Neuronal stem cell (in vitro differentiated cells): ENCODE measurements around the gene ACOT11.
A peak's percentile ranks its signal among the peaks of the same experiment; 100 is the strongest.

Source experiments
- DNase-seq: peaks from one replicate; pipeline ENCODE4 v3.0.0-alpha.2; 2013; ENCODE audit warnings: low spot score
- H2AFZ ChIP-seq: one replicate; pipeline ENCODE4 v1.6.1; 2013; ENCODE audit warnings: mild to moderate bottlenecking, low read length, inconsistent platforms
- H2AK5ac ChIP-seq: 2 replicates; pipeline ENCODE4 v1.6.1; 2013; ENCODE audit warnings: low read depth, mild to moderate bottlenecking, inconsistent platforms, low read length, moderate library complexity, mixed read lengths
- H2BK120ac ChIP-seq: 2 replicates; pipeline ENCODE4 v1.6.1; 2013; ENCODE audit warnings: low read depth, mild to moderate bottlenecking, inconsistent platforms, low read length, moderate library complexity, mixed read lengths
- H2BK12ac ChIP-seq: one replicate; pipeline ENCODE4 v1.6.1; 2013; ENCODE audit warnings: low read length, inconsistent platforms
- H2BK15ac ChIP-seq: 2 replicates; pipeline ENCODE4 v1.6.1; 2013; ENCODE audit warnings: mild to moderate bottlenecking, low read length, inconsistent platforms, mixed read lengths
- H2BK5ac ChIP-seq: one replicate; pipeline ENCODE4 v1.6.1; 2013; ENCODE audit warnings: inconsistent platforms, mild to moderate bottlenecking, low read length, moderate library complexity
- H3K14ac ChIP-seq: one replicate; pipeline ENCODE4 v1.6.1; 2013; ENCODE audit warnings: low read length, inconsistent platforms
- H3K18ac ChIP-seq: 2 replicates; pipeline ENCODE4 v1.6.1; 2013; ENCODE audit warnings: low read length, inconsistent platforms
- H3K23ac ChIP-seq: 2 replicates; pipeline ENCODE4 v1.6.1; 2013; ENCODE audit warnings: low read depth, mild to moderate bottlenecking, mixed read lengths, low read length, inconsistent platforms; ENCODE audit not compliant: poor library complexity
- H3K27ac ChIP-seq: replicated peaks from 3 replicates; pipeline ENCODE4 v1.5.1; 2013; ENCODE audit warnings: low read length, inconsistent platforms
- H3K27me3 ChIP-seq, 3 experiments: 2 replicates each; pipeline ENCODE4 v1.6.1; 2013; ENCODE audit warnings: low read length in 3 of 3, mild to moderate bottlenecking in 2 of 3, inconsistent platforms in 1 of 3, low read depth in 1 of 3, mixed read lengths in 1 of 3, moderate library complexity in 1 of 3; ENCODE audit not compliant: control insufficient read depth in 3 of 3, insufficient read depth in 3 of 3
- H3K36me3 ChIP-seq, 2 donors: replicated peaks in 1 of 2; 2 replicates each; pipeline ENCODE4 v1.6.1; 2013; ENCODE audit warnings: low read length in 2 of 2; ENCODE audit not compliant: control insufficient read depth in 2 of 2, insufficient read depth in 2 of 2
- H3K4ac ChIP-seq: 2 replicates; pipeline ENCODE4 v1.6.1; 2013; ENCODE audit warnings: inconsistent platforms, mild to moderate bottlenecking, low read length, moderate library complexity
- H3K4me1 ChIP-seq, 2 donors: 1 replicate in 1 of 2; 2 replicates in 1 of 2; pipeline ENCODE4 v1.6.1; 2013; ENCODE audit warnings: low read length in 2 of 2, low read depth in 1 of 2; ENCODE audit not compliant: control insufficient read depth in 2 of 2, insufficient read depth in 1 of 2
- H3K4me2 ChIP-seq: one replicate; pipeline ENCODE4 v1.6.1; 2013; ENCODE audit warnings: mild to moderate bottlenecking, low read length, inconsistent platforms; ENCODE audit not compliant: insufficient read depth, poor library complexity, severe bottlenecking
- H3K4me3 ChIP-seq, 2 donors: 2 replicates each; pipeline ENCODE4 v1.5.1; 2013; ENCODE audit warnings: low read length in 2 of 2, mild to moderate bottlenecking in 2 of 2, inconsistent platforms in 1 of 2, moderate library complexity in 1 of 2
- H3K79me1 ChIP-seq: one replicate; pipeline ENCODE4 v1.6.1; 2013; ENCODE audit warnings: low read depth, mild to moderate bottlenecking, inconsistent platforms, low read length, moderate library complexity
- H3K9ac ChIP-seq: one replicate; pipeline ENCODE4 v1.6.1; 2013; ENCODE audit warnings: mild to moderate bottlenecking, low read depth, low read length, inconsistent platforms; ENCODE audit not compliant: poor library complexity
- H3K9me3 ChIP-seq, 2 donors: replicated peaks in 1 of 2; 2 replicates each; pipeline versions ENCODE3 to v1.6.1; 2013; ENCODE audit warnings: low read length in 2 of 2, mild to moderate bottlenecking in 2 of 2, inconsistent platforms in 1 of 2, low read depth in 1 of 2, mixed read lengths in 1 of 2, moderate library complexity in 1 of 2; ENCODE audit not compliant: control insufficient read depth in 2 of 2, insufficient read depth in 1 of 2
- H4K8ac ChIP-seq: one replicate; pipeline ENCODE4 v1.6.1; 2013; ENCODE audit warnings: low read depth, mild to moderate bottlenecking, inconsistent platforms, low read length, moderate library complexity
- H4K91ac ChIP-seq: one replicate; pipeline ENCODE4 v1.6.1; 2013; ENCODE audit warnings: low read length, low read depth, mild to moderate bottlenecking, inconsistent platforms; ENCODE audit not compliant: poor library complexity
- WGBS, 2 donors: extraction: QIAGEN DNeasy Blood & Tissue Kit; methylation state at CpG; one replicate each; pipeline ENCODE4 v1.1.7; 2013; ENCODE audit warnings: missing lambda C conversion rate in 2 of 2, mixed read lengths in 1 of 2; ENCODE audit not compliant: insufficient read length in 2 of 2, insufficient replicate concordance in 1 of 2; ENCODE audit errors: extremely low coverage in 2 of 2; 5-methylcytosine and 5-hydroxymethylcytosine counted together

ACOT11 gene

GRCh38 chr1:54545916-54546635, 2.0 kb upstream of the ACOT11 start:
- Histone ChIP-seq H3K27ac (no peak overlapping the region), H2BK15ac (no peak overlapping the region), H3K4me3 (no peak overlapping the region), H4K8ac (no peak overlapping the region), H4K91ac (no peak overlapping the region), H3K14ac (no peak overlapping the region), H2AFZ (no peak overlapping the region), H2AK5ac (peak overlapping the region; percentile 2), H3K4me2 (no peak overlapping the region), H3K9ac (no peak overlapping the region), H3K18ac (no peak overlapping the region), H3K4me1 (peaks cover 12 to 27% of the 10 kb centered on the region in 2 donors), H3K9me3 (no peaks in the 10 kb centered on the region), H2BK5ac (no peak overlapping the region), H3K23ac (no peak overlapping the region), H3K4ac (no peak overlapping the region), H3K36me3 (no peaks in the 10 kb centered on the region), H3K27me3 (peaks cover 0 to 45% (median 0%) of the 10 kb centered on the region in 3 experiments), H2BK120ac (no peak overlapping the region), H2BK12ac (no peak overlapping the region), H3K79me1 (no peaks in the 10 kb centered on the region)
- WGBS, 2 donors = no CpG with 5 or more reads among the region's 11 CpGs
- DNase-seq = no peak

DNA sequence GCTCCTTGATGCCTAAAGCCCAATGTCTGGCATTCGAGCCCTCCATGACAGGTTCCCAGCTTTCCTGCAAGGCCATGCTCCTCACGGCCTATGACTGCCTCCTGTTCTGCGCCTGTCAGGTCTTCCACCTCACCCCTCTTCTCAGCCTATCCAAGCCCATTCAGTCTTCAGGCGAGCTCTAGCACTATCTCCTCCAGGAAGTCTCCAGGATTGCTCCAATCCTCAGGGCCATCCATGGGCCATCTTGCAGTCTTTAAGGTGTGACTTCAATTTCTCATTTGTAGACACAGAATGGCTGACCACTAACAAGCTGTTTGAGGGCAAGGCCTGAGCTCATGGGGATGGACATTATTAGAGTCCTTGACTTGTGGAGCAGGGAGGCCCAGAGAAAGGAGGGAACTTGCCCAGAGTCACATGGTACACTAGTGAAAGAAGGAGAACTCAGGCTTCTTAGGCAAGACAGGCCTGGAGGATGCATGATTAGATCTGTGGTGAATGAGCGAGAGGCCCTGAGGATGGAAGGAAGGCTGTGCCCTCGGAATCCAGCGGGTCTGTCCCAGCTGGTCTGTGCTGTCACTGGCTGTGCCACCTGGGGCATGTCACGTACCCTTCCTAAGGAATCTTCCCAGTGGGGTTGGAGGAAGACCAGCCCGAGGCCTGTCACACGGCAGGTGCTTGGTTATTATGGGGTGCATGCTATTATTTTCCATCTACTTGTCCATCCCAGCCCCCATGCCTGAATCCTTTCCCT, 1.2 kb upstream of the ACOT11 start:
- H3K27ac ChIP-seq = no peak overlapping the region

GRCh38 chr1:54548389-54549044, 489 bp downstream of the ACOT11 start:
- no peak overlapping the region for H3K23ac ChIP-seq
- no peak overlapping the region for H2AFZ ChIP-seq
- H3K4me3 ChIP-seq = no peak overlapping the region
- no peak overlapping the region for H3K18ac ChIP-seq
- H2BK15ac ChIP-seq = no peak overlapping the region
- H3K4me2 ChIP-seq = no peak overlapping the region
- no peak overlapping the region for H3K14ac ChIP-seq
- no peak overlapping the region for H2AK5ac ChIP-seq
- H3K27me3 ChIP-seq = peaks cover 0 to 28% (median 0%) of the 10 kb centered on the region in 3 experiments
- H3K4me1 ChIP-seq = peaks cover 0 to 16% of the 10 kb centered on the region in 2 donors
- no peak overlapping the region for H3K4ac ChIP-seq
- H3K27ac ChIP-seq = no peak overlapping the region
- no peaks in the 10 kb centered on the region for H3K36me3 ChIP-seq
- no peaks in the 10 kb centered on the region for H3K9me3 ChIP-seq
- DNase-seq = no peak
- H3K9ac ChIP-seq = no peak overlapping the region
- H2BK120ac ChIP-seq = no peak overlapping the region
- no peak overlapping the region for H4K8ac ChIP-seq
- H2BK12ac ChIP-seq = no peak overlapping the region
- WGBS, 2 donors = no CpG with 5 or more reads among the region's 13 CpGs
- no peak overlapping the region for H4K91ac ChIP-seq
- no peaks in the 10 kb centered on the region for H3K79me1 ChIP-seq
- H2BK5ac ChIP-seq = no peak overlapping the region

More for the DNA sequence above, 1.2 kb upstream of the ACOT11 start:
- DNase-seq = no peak
- H3K79me1 ChIP-seq = no peaks in the 10 kb centered on the region
- H3K4ac ChIP-seq = no peak overlapping the region
- H3K18ac ChIP-seq = peak overlapping the region; percentile 29
- no peak overlapping the region for H2BK5ac ChIP-seq
- H2AK5ac ChIP-seq = peak overlapping the region; percentile 28
- peaks cover 11 to 24% of the 10 kb centered on the region in 2 donors for H3K4me1 ChIP-seq
- H2BK120ac ChIP-seq = no peak overlapping the region
- no peak overlapping the region for H4K91ac ChIP-seq
- H2AFZ ChIP-seq = no peak overlapping the region
- H3K14ac ChIP-seq = no peak overlapping the region
- H2BK15ac ChIP-seq = no peak overlapping the region
- no peak overlapping the region for H2BK12ac ChIP-seq
- no peak overlapping the region for H3K23ac ChIP-seq
- WGBS, 2 donors = no CpG with 5 or more reads among the region's 10 CpGs
- no peak overlapping the region for H3K9ac ChIP-seq
- H4K8ac ChIP-seq = no peak overlapping the region
- no peak overlapping the region for H3K4me2 ChIP-seq
- peaks cover 0 to 40% (median 0%) of the 10 kb centered on the region in 3 experiments for H3K27me3 ChIP-seq
- no peaks in the 10 kb centered on the region for H3K36me3 ChIP-seq
- H3K4me3 ChIP-seq = no peak overlapping the region
- H3K9me3 ChIP-seq = no peaks in the 10 kb centered on the region
